NCI-H1694 treated with DMSO at 0.1 percent for 48 hours (cell line): Measurements from ENCODE around the gene AASDHPPT.
"Not testable (repeated sequence)": the region's sequence is repeated elsewhere in the genome, so short reads cannot be mapped to it uniquely, and the experiment has no call there.

Source experiments
- DNase-seq: peaks from one replicate; lab custom pipeline; 2025; lab: John Stamatoyannopoulos, UW

AASDHPPT gene

DNA sequence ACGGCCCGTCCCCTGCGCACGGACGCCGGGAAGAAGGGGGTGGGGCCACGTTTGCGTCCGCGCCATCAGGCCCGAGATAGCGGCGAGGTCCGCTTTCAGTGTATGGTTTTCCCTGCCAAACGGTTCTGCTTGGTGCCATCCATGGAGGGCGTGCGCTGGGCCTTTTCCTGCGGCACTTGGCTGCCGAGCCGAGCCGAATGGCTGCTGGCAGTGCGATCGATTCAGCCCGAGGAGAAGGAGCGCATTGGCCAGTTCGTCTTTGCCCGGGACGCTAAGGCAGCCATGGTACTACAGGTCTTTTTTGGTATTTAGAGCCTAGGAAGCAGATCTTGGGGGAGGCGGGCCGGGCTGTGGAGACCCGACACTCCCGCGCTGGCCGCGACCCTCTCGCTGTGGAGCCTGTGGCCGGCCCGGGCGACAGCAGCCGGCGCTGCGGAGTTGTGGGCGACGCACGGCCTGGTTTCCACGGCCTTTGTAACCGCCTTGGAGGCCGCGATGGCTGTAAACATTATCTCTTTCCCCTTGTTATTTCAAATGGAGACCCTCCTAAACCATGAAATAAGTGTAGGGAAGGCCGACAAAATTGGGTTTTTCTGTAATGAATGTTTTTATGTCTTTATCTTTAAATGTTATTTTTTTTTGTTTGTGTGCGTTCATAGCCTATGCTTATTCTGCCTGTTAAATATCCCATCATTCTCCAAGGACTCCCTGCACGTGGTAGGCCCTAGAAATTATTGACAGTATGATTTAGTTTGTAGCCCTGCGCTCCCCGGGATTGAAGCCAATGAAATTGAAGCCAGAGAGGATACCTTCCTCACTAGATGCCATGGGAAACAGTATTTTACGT, at the start of gene AASDHPPT:
Gene AASDHPPT (plus strand): TSS at position 54 of the 847 bp plus-strand sequence. CDS start 49 bp downstream, at position 103.
- DNase-seq = peak; percentile 14

DNA sequence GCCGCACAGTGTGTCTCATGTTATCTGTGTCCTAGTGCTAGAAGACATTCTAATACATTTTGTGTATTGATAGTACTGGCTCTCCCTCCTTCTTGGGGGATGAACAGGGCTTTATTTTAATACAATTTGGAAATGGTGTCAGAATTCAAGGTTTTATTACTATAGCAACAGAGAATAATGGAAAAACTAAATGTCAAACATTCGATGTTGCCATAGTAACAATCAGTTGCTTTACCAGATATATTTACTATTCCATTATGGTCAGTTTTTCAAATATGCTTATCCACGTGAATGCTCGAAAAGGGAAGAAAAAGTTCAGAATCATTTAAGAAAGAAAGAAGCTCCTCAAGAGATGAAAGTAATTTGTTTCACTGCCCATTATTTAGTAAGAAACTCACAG, 46.9 kb upstream of the AASDHPPT start:
- no peak for DNase-seq

- DNase-seq = no peak
Observed at GRCh38 chr11:106031202-106031810, 46.2 kb upstream of the AASDHPPT start.

- no peak for DNase-seq
Observed at GRCh38 chr11:106031936-106032335, 45.5 kb upstream of the AASDHPPT start.

GRCh38 chr11:106032861-106033260, 44.6 kb upstream of the AASDHPPT start:
- no peak for DNase-seq

- no peak for DNase-seq
Observed at GRCh38 chr11:106043540-106043939, 33.9 kb upstream of the AASDHPPT start.

DNA sequence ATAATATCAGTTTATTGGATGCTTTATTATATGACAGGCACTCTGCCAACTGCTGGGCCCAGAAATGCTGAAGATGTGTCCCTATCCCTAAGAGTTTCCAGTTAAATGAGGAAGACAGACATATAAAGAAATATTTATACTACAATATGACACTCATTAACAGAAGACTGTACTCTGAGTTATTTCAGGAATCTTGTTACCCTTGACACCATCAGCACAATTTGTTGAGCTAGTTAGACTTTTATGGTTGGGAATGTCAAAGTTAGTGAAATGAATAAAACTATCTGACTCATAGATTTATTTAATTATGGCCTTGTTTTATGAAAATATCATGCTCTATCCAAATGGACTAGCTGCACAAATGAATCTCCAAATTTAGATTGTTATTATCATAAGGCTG, 29.8 kb upstream of the AASDHPPT start:
- DNase-seq = no peak

DNA sequence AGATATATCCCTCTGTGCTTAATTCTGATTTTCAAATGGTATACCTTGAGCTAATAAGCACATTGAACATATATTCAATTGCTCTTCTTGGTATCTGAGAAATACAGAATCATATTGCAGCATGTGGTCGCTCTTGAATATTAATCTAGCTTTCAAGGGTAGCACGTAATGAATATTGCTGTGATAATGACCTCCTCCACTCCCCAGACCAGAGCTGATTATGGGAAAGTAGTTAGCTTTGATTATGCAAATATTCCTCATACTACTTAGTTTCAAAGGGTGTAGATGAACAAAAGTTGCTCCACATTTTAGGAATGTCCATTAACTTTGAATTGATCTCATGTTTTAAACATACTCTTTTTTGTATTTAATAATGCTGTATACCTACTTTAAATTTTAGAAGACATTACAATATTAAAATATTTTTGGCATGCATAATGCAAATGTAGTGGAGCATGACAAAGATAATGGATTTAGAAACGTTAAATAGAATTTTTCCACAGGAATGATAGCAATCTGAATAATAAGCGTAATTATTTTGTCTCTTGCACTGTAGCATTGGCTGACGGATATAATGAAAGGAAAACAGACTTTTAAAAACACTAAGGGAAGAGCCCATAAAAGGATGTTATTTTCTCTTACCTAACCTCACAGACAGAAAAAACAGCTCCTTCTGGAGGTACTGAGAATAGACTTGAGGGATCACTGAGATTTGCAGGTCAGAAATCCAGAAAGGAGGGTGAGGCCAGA, 27.6 kb upstream of the AASDHPPT start:
- DNase-seq = no peak

DNA sequence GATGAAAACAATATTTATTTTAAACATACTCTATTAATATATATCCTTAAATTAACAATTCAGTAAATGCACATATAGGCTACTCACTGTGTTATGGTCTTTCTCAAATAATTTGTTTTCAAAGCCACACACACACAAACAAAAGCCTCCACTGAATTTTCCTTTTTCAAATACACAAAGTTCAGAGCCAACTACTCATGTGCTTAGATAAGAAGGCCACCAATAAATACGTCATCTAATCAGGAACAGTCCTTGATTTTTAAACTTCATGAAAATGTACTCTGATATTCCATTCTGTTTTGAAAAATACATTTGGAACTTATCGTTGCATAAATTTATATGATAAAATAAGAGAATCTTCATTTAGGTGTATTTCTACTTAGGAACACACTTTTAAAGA, 26.4 kb upstream of the AASDHPPT start:
- no peak for DNase-seq

GRCh38 chr11:106058377-106058776, 19.1 kb upstream of the AASDHPPT start:
- not testable (repeated sequence) for DNase-seq

- no peak for DNase-seq
Observed at GRCh38 chr11:106059617-106060016, 17.8 kb upstream of the AASDHPPT start.

DNA sequence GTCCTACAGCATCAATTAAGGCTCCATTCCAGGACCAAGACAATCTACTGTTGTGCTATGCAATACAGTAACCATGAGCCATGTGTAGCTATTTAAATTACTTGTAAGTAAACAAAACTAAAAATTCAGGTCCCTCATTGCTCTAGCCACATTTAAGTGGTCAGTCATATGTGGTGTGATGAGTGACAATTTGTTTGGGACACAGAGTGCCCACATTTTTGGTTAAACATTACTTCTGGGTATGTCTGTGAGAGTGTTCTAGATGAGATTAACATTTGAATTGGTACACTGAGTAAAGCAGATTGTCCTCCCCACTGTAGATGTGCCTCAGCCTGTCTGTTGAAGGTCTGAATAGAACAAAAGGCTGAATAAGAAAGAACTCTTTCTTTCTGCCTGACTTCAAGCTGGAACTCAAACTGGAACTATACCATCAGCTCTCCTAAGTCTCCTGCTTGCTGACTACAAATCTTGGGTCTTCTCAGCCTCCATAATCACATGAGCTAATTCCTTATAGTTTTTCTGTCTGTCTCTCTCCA, 16.1 kb upstream of the AASDHPPT start:
- no peak for DNase-seq

DNA sequence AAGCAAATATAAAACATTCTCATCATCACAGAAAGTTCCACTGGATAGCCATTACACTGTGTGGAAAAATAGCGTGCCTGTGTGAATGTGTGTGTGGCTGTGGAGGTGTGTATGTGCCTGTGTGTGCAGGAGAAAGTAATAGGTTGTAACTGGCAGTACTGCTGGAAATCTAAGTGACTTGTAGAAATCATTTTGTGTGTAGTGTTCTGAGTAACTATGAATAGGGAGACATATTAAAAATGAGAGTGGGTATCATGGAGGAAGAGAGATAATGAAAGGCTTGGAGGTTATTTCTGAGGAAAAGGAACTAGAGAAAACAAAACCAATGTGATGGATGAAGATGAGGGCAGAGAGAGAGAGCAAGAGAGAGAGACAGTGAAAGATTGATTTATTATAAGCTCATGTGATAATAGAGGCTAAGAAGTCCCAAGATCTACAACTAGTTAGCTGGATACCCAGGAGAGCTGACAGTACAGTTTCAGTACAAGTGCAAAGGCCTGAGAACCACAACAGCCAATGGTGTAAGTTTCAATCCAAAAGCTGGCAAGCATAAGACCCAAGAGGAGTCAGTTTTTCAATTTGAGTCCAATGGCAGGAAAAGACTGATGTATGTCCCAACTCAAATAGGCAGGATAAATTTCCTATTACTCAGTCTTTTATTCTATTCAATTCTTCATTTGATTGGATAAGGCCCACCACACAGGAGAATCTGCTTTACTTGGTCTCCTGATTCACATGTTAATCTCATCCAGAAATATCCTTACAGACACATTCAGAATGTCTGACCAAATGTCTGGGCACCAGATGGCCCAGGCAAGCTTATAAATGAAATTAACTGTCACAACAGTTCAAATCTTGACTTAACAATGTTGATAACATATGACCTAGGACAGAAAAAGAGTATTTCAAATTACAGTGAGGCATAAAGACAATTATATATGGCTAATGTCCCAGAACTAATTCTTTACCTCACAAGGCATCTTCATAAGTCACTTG, 15.2 kb upstream of the AASDHPPT start:
- no peak for DNase-seq

DNA sequence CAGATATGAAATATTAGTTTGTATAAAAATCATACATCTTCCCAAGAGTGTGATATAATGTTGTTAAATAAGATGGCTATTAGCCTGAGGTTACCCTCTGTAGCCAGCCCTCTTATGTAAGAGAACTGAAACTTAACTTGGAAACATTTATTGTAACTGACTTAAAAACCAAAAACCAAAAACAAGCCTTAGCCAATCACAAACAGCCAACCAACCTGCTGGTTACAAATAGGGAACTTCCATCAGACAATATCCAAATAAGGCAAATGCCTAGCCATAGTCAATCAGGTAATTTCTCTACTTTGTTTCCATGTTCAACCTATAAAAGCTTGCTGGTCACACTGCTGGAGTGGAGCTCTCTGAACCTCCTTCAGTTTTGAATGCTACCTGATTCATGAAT, 14.5 kb upstream of the AASDHPPT start:
- no peak for DNase-seq

GRCh38 chr11:106070606-106071005, 6.9 kb upstream of the AASDHPPT start:
- no peak for DNase-seq

DNA sequence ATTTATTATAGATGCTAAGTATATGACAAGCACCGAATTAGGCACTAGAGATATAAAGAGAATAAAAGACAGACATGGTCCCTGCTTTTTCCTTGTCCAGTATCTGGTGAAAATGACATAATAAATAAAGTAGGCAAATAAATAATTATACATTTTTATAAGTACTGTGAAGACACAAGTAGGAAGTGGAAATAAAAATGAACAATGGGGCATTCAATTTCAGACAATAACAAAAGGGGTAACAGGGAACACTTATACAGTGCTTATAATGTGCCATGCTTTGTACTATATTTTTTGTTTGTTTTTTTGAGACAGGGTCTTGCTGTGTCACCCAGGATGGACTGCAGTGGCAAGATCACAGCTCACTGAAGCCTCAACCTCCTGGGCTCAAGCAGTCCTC, 4.7 kb upstream of the AASDHPPT start:
- DNase-seq = no peak

DNA sequence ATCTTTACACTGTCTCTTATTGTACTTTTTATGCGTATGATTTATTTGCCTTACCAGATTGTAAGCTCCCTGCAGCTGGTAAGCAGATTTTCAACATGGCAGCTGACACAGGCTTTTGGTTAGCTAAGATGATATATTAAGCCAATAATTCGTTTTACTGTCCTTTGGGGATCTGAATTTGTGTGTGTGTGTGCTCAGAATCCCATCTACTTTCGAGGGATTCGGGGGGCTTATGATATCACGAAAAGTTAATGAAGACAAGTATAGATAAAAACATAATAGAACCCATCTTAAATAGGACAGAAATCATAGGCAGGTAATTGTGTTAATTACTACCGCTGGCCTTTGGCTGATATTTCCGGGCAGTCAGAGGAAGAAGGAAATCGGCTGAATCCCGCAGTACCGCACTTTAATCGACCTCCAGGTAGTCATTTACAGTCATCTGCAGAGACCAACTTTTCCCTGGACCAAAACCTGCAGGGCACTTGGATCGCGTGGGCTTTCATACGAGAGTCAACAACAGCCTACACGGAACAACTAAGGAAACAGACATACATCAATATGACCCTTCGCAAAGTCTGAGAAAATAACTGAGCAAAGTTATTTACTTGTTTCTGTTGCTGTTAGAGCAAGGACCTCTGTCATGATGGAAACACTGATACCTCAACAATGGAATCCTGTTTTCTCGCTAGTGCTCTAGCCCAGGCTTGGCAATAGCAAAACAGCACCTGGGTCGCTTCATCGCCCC, 1.1 kb upstream of the AASDHPPT start:
- peak; percentile 12 for DNase-seq

GRCh38 chr11:106076919-106077608, 398 bp upstream of the AASDHPPT start, which contains the start of gene KBTBD3:
TSS of gene KBTBD3 (minus strand) at chr11:106077347. CDS start at chr11:106059097, 18,250 bp downstream.
- DNase-seq = peak; percentile 73

DNA sequence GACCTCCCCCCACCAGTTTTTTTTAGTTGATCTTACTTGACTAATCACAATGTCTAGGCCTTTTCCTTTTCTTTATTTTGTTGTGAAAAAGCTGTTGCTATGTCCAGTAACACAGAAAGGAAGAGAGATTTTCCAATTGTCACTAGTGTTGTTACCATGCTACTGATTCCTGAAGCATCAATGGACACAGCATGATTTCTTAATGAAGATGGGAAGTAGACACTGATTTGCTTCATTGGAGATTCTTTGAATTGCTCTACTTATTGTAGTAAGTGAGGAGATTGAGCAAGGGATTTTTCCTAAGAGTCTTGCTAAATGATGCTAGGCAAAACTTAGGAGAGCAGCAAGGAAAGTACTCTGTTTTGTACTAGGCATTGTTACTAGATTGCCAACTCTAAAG, 4.6 kb downstream of the AASDHPPT start:
- DNase-seq = no peak

GRCh38 chr11:106086135-106086534, 8.7 kb downstream of the AASDHPPT start:
- DNase-seq = no peak
